Measurements from ENCODE around the gene MATN4. TPM values are rescaled to one million over a fixed set of nuclear protein-coding genes. Genes with fewer than 3 reads are reported as not detected.

The MATN4 gene
- total and polyA plus RNA-seq, 2 of the 4 experiments (the other 2 are of a cell fraction) = 0.12 TPM; not detected in 1

DNA sequence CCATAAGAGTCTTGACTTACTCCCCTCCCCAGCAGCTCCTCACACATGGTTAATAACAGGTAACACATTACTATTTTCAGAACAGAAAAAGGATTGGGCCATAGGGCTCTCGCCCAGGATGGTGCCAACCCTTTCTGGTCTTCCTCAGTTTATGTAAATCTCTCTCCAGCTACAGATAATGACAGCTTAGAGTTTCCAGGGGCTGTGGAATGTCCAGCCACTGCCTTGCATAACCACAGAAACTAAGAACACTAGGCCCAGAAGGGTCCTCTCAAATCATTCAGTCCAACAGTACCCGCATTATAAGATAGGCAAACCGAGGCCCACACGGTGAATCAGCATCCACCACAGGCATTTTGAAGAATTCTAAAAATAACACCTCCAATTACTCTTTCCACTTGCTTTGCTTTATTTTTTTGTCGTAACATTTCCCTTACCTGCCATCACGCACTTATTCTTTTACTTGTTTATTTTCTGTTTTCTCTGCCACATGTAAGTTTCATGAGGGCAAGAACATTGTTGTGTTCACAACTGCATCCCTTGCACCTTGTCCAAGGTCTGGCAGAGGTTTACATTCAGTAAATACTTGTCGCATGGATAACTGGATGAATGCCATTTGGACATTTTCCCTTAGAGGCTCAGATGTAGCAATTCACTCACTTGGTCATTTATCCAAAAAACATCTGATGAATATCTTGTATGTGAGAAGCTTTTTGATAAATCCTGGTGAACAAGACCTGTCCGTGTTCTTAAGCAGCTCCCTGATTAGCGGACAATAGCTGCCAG, 46.5 kb upstream of the MATN4 start:
- ChIA-PET POLR2A (ENCODE audit: unreplicated experiment) (interaction anchor here (0.6 kb wide), 1 partner anchor 9 kb away, joined by 3 read pairs; no protein-coding TSS in a partner anchor), CTCF (interaction anchor here (0.8 to 1.7 kb wide), 2 partner anchors 8 to 35 kb away, joined by 4 read pairs; partner anchors contain the start of gene SYS1)
- dilution Hi-C loops (cut with HindIII; ENCODE audit: low sequenced_read_pairs, unreplicated experiment) (no loop called here), in situ Hi-C loops (cut with MboI; ENCODE audit: low sequenced_read_pairs) (loop anchor here (5.0 kb wide), 1 partner anchor 83 kb away; no protein-coding TSS in a partner anchor), intact Hi-C loops (cut with micrococcal nuclease) (no loop called here)
- Histone ChIP-seq H3K4me3 (ENCODE audit: insufficient read depth, low read depth, low read length) (peak overlapping the region; percentile 13; the same call in 1 of the 2 replicates), H4K5ac (ENCODE audit: low read depth, low read length) (peak overlapping the region; percentile 25; the same call in 1 of the 2 replicates), H3K79me1 (ENCODE audit: low read depth in 1 of 2, low read length in 2 of 2) (peaks cover 0 to 16% of the 10 kb centered on the region in 2 experiments; a peak in 2 of 4 replicates), H3K27ac (ENCODE audit: insufficient read depth, low read length) (peak overlapping the region; percentile 68; the same call in 1 of the 2 replicates), H3K9me1 (ENCODE audit: insufficient read depth, low read length) (peaks cover 17% of the 10 kb centered on the region), H3K9ac (ENCODE audit: low read depth, low read length) (peak overlapping the region; percentile 20; the same call in 1 of the 2 replicates), H3K27me3 (ENCODE audit: control insufficient read depth, insufficient read depth, low read length) (no peaks in the 10 kb centered on the region), H3K18ac (ENCODE audit: low read depth, low read length) (peak overlapping the region; percentile 61; the same call in 1 of the 2 replicates), H3K9me3 (ENCODE audit: control insufficient read depth, insufficient read depth, low read length) (no peaks in the 10 kb centered on the region), H2BK120ac (ENCODE audit: low read depth, low read length) (peak overlapping the region; percentile 36; the same call in 1 of the 2 replicates), H2AK5ac (ENCODE audit: low read depth, low read length) (0 out of 2 replicates have a peak overlapping the region, but pooled peaks have one; percentile 21), H2BK5ac (ENCODE audit: low read depth, low read length, poor library complexity, severe bottlenecking) (peak overlapping the region; percentile 81), H3K4ac (ENCODE audit: low read depth, low read length) (peak overlapping the region; percentile 38; the same call in 1 of the 2 replicates), H3K36me3 (ENCODE audit: control insufficient read depth, insufficient read depth, low read length) (no peaks in the 10 kb centered on the region), H3K4me2 (ENCODE audit: low read depth, low read length) (peak overlapping the region; percentile 85), H4K20me1 (ENCODE audit: insufficient read depth, low read length) (peaks cover 5% of the 10 kb centered on the region; the same call in 1 of the 2 replicates), H3K4me1 (ENCODE audit: control insufficient read depth, insufficient read depth, low read length) (peaks cover 29% of the 10 kb centered on the region), H2BK15ac (ENCODE audit: low read depth, low read length) (peak overlapping the region; percentile 29; the same call in 2 of the 3 replicates), H3K23ac (ENCODE audit: low read depth, low read length) (peak overlapping the region; percentile 64; the same call in 1 of the 2 replicates), H4K8ac (ENCODE audit: low read depth in 2 of 2, low read length in 2 of 2) (peak overlapping the region in 1 of 2 experiments; percentile 58; a peak in 2 of 4 replicates), H3K14ac (replicated peaks; ENCODE audit: low read depth, low read length) (no peak overlapping the region; the same call in 1 of the 2 replicates), H2AFZ (replicated peaks; ENCODE audit: low read length, poor library complexity) (no peak overlapping the region), H4K91ac (ENCODE audit: insufficient read depth, low read depth, low read length) (no peak overlapping the region), H2AK9ac (replicated peaks; ENCODE audit: low read depth, low read length, poor library complexity) (no peak overlapping the region), H2BK20ac (ENCODE audit: low read depth, low read length) (peak overlapping the region; percentile 10), H3K56ac (ENCODE audit: extremely low read depth, insufficient read depth, low read length) (no peak overlapping the region)
- DNase-seq = peak; percentile 44
- no TSS peak for BruUV-seq (replicated peaks)
- TF ChIP-seq MAZ (IDR thresholded peaks at IDR 0.05; ENCODE audit: borderline replicate concordance, low read depth, low read length) = no peak
- no peak for TF ChIP-seq POLR2A (IDR thresholded peaks at IDR 0.05; ENCODE audit: low read depth, low read length)
- TF ChIP-seq BHLHE40 (IDR thresholded peaks at IDR 0.05; ENCODE audit: low read depth, low read length) = no peak
- no peak for TF ChIP-seq FOS (IDR thresholded peaks at IDR 0.05; ENCODE audit: low read depth, low read length)
- TF ChIP-seq RAD21 (IDR thresholded peaks at IDR 0.05; ENCODE audit: low read length) = no peak
- TF ChIP-seq, protein P1, sequence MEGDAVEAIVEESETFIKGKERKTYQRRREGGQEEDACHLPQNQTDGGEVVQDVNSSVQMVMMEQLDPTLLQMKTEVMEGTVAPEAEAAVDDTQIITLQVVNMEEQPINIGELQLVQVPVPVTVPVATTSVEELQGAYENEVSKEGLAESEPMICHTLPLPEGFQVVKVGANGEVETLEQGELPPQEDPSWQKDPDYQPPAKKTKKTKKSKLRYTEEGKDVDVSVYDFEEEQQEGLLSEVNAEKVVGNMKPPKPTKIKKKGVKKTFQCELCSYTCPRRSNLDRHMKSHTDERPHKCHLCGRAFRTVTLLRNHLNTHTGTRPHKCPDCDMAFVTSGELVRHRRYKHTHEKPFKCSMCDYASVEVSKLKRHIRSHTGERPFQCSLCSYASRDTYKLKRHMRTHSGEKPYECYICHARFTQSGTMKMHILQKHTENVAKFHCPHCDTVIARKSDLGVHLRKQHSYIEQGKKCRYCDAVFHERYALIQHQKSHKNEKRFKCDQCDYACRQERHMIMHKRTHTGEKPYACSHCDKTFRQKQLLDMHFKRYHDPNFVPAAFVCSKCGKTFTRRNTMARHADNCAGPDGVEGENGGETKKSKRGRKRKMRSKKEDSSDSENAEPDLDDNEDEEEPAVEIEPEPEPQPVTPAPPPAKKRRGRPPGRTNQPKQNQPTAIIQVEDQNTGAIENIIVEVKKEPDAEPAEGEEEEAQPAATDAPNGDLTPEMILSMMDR (conservative IDR thresholded peaks at IDR 0.05; ENCODE audit: low read depth, low read length) = no peak
- no peak for TF ChIP-seq MXI1 (IDR thresholded peaks at IDR 0.05; ENCODE audit: borderline replicate concordance, low read depth, low read length)
- TF ChIP-seq CHD1 (IDR thresholded peaks at IDR 0.05; ENCODE audit: low read depth, low read length) = no peak
- no peak for TF ChIP-seq NFE2L2 (IDR thresholded peaks at IDR 0.05; ENCODE audit: low read depth, low read length)
- no peak; the same call in 1 of the 2 replicates for TF ChIP-seq CEBPB (IDR thresholded peaks at IDR 0.05; ENCODE audit: low read depth, low read length)
- no peak for ATAC-seq (ENCODE audit: low read depth)
- 36% methylated on average over 4 of the region's 9 CpGs; no CpG with 5 or more reads in 1 of the 2 experiments for WGBS, 2 experiments (ENCODE audit: extremely low coverage in 2 of 2, insufficient read length in 1 of 2)

Measured in IMR-90 (cell line).